H1 (cell line): ENCODE measurements around the gene GRID1. TPM values are rescaled to one million over a fixed set of nuclear protein-coding genes. Genes with fewer than 3 reads are reported as not detected.

Source experiments
- CTCF ChIA-PET: fragments of 300-600 bp; sonication (Branson Sonifier 250); formaldehyde crosslinking; loops from one replicate; lab custom pipeline; 2021; ENCODE audit not compliant: partially characterized antibody; lab: Charles Lee
- POLR2A ChIA-PET: fragments of 300-600 bp; sonication (Branson Sonifier 250); formaldehyde crosslinking; loops from one replicate; lab custom pipeline; 2021; ENCODE audit warnings: inconsistent platforms; ENCODE audit not compliant: partially characterized antibody; lab: Charles Lee
- DNase-seq, 2 experiments: peaks; one replicate each; pipeline versions ENCODE4 v3.0.0 to v3.0.0-alpha.2; 2010 to 2022; ENCODE audit warnings: low spot score in 2 of 2, low read depth in 1 of 2, mixed read lengths in 1 of 2
- FAIRE-seq: peaks from 2 replicates; lab custom pipeline; 2011; peaks lifted over from hg19 to GRCh38; lab: Jason Lieb, UNC
- H2AFZ ChIP-seq: 2 replicates; pipeline ENCODE4 v1.8.1; 2012; ENCODE audit warnings: low read length, inconsistent platforms
- H2AK5ac ChIP-seq: 2 replicates; pipeline ENCODE4 v1.6.1; 2013; ENCODE audit warnings: low read depth, low read length
- H2BK120ac ChIP-seq: replicated peaks from 2 replicates; pipeline ENCODE3; 2013; ENCODE audit warnings: low read depth, low read length, inconsistent platforms
- H2BK12ac ChIP-seq: 2 replicates; pipeline ENCODE4 v1.6.1; 2013; ENCODE audit warnings: low read depth, low read length
- H2BK15ac ChIP-seq: 2 replicates; pipeline ENCODE4 v1.6.1; 2013; ENCODE audit warnings: low read length
- H2BK20ac ChIP-seq: 2 replicates; pipeline ENCODE4 v1.6.1; 2013; ENCODE audit warnings: low read length
- H2BK5ac ChIP-seq: 2 replicates; pipeline ENCODE4 v1.6.1; 2013; ENCODE audit warnings: low read depth, low read length
- H3K14ac ChIP-seq: 2 replicates; pipeline ENCODE4 v1.6.1; 2013; ENCODE audit warnings: inconsistent platforms; ENCODE audit not compliant: insufficient read length
- H3K18ac ChIP-seq: 2 replicates; pipeline ENCODE4 v1.6.1; 2013; ENCODE audit warnings: low read length; ENCODE audit errors: extremely low read depth
- H3K23ac ChIP-seq: 2 replicates; pipeline ENCODE4 v1.6.1; 2013; ENCODE audit warnings: inconsistent platforms; ENCODE audit not compliant: insufficient read length
- H3K23me2 ChIP-seq: 2 replicates; pipeline ENCODE4 v1.6.1; 2013; ENCODE audit warnings: low read depth, low read length
- H3K27ac ChIP-seq: 2 replicates; pipeline ENCODE4 v1.6.1; 2011; ENCODE audit warnings: low read depth, low read length, inconsistent platforms
- H3K27me3 ChIP-seq, 4 experiments: replicated peaks in 1 of 4; 1 replicate in 1 of 4; 2 replicates in 3 of 4; pipeline versions ENCODE4 v1.6.1 to v1.8.1; 2011 to 2013; ENCODE audit warnings: low read length in 3 of 4, mild to moderate bottlenecking in 3 of 4, inconsistent platforms in 2 of 4, mixed read lengths in 2 of 4, moderate library complexity in 1 of 4; ENCODE audit not compliant: control insufficient read depth in 3 of 4, insufficient read depth in 3 of 4; ENCODE audit errors: extremely low read depth in 1 of 4
- H3K36me3 ChIP-seq, 4 experiments: 2 replicates each; pipeline versions ENCODE4 v1.6.1 to v1.8.1; 2011 to 2013; ENCODE audit warnings: mild to moderate bottlenecking in 4 of 4, low read length in 3 of 4, moderate library complexity in 2 of 4, control low read depth in 1 of 4, inconsistent platforms in 1 of 4; ENCODE audit not compliant: insufficient read depth in 4 of 4, control insufficient read depth in 2 of 4
- H3K4ac ChIP-seq: replicated peaks from 2 replicates; pipeline ENCODE3; 2013; ENCODE audit warnings: low read length, low read depth, mixed read lengths, inconsistent platforms; ENCODE audit not compliant: insufficient read length
- H3K4me1 ChIP-seq, 4 experiments: replicated peaks in 1 of 4; 1 replicate in 1 of 4; 2 replicates in 3 of 4; pipeline versions ENCODE4 v1.6.1 to v1.8.1; 2011 to 2013; ENCODE audit warnings: low read length in 3 of 4, inconsistent platforms in 2 of 4, mixed read lengths in 1 of 4; ENCODE audit not compliant: insufficient read depth in 4 of 4, control insufficient read depth in 3 of 4
- H3K4me2 ChIP-seq, 2 experiments: 2 replicates each; pipeline versions ENCODE4 v1.6.1 to v1.8.1; 2011 to 2013; ENCODE audit warnings: low read depth in 2 of 2, low read length in 2 of 2, control low read depth in 1 of 2, inconsistent platforms in 1 of 2, mild to moderate bottlenecking in 1 of 2; ENCODE audit not compliant: insufficient read depth in 1 of 2
- H3K4me3 ChIP-seq, 4 experiments: fragments of 200-600, 300-600 bp in 1 of 4; sonication (generic), shearing (Covaris generic), sonication (Bioruptor Twin) in 1 of 4; 2 replicates each; pipeline versions ENCODE4 v1.5.1 to v1.8.1; 2011 to 2016; ENCODE audit warnings: low read length in 4 of 4, low read depth in 3 of 4, control low read depth in 2 of 4, inconsistent platforms in 2 of 4, mild to moderate bottlenecking in 2 of 4, mixed read lengths in 1 of 4, moderate library complexity in 1 of 4; ENCODE audit not compliant: insufficient read depth in 2 of 4; ENCODE audit errors: extremely low read depth in 1 of 4
- H3K56ac ChIP-seq: replicated peaks from 2 replicates; pipeline ENCODE3; 2013; ENCODE audit warnings: low read depth, mild to moderate bottlenecking, mixed read lengths, low read length, inconsistent platforms; ENCODE audit not compliant: insufficient read length
- H3K79me1 ChIP-seq: 2 replicates; pipeline ENCODE4 v1.6.1; 2013; ENCODE audit warnings: low read depth, low read length, control low read depth
- H3K79me2 ChIP-seq, 2 experiments: 2 replicates each; pipeline versions ENCODE4 v1.6.1 to v1.8.1; 2012 to 2013; ENCODE audit warnings: low read length in 2 of 2, mild to moderate bottlenecking in 2 of 2, inconsistent platforms in 1 of 2; ENCODE audit not compliant: insufficient read depth in 2 of 2, control insufficient read depth in 1 of 2
- H3K9ac ChIP-seq, 4 experiments: replicated peaks in 1 of 4; 1 replicate in 1 of 4; 2 replicates in 3 of 4; pipeline versions ENCODE4 v1.6.1 to v1.8.1; 2011 to 2013; ENCODE audit warnings: low read depth in 3 of 4, low read length in 3 of 4, control low read depth in 2 of 4, mild to moderate bottlenecking in 2 of 4, moderate library complexity in 2 of 4, inconsistent platforms in 1 of 4; ENCODE audit errors: extremely low read depth in 1 of 4
- H3K9me3 ChIP-seq, 2 experiments: 2 replicates each; pipeline versions ENCODE4 v1.6.1 to v1.8.1; 2012 to 2013; ENCODE audit warnings: mild to moderate bottlenecking in 2 of 2, moderate library complexity in 2 of 2, control low read depth in 1 of 2, inconsistent platforms in 1 of 2, low read depth in 1 of 2, low read length in 1 of 2, mixed read lengths in 1 of 2; ENCODE audit not compliant: insufficient read depth in 2 of 2
- H4K20me1 ChIP-seq, 2 experiments: replicated peaks in 1 of 2; 2 replicates each; pipeline versions ENCODE3 to v1.8.1; 2011 to 2013; ENCODE audit warnings: inconsistent platforms in 2 of 2, low read length in 2 of 2, mild to moderate bottlenecking in 1 of 2; ENCODE audit not compliant: insufficient read depth in 2 of 2, control insufficient read depth in 1 of 2
- H4K5ac ChIP-seq: 2 replicates; pipeline ENCODE4 v1.6.1; 2013; ENCODE audit warnings: low read length, low read depth, mixed read lengths, inconsistent platforms; ENCODE audit not compliant: insufficient read length
- H4K8ac ChIP-seq: 2 replicates; pipeline ENCODE4 v1.8.0; 2013; ENCODE audit warnings: mild to moderate bottlenecking, moderate library complexity, low read length, inconsistent platforms; ENCODE audit not compliant: insufficient read depth; ENCODE audit errors: extremely low read depth
- H4K91ac ChIP-seq: replicated peaks from 2 replicates; pipeline ENCODE3; 2013; ENCODE audit warnings: low read length, mixed read lengths, inconsistent platforms; ENCODE audit not compliant: insufficient read length
- ASH2L ChIP-seq: fragments of 200-600, 300-600 bp; sonication (generic); IDR thresholded peaks from one replicate; pipeline ENCODE4 v1.7.1; 2017; ENCODE audit warnings: low read length
- CBX8 ChIP-seq: fragments of 300-800, 300-1000 bp; sonication (generic); IDR thresholded peaks from 2 replicates; pipeline ENCODE4 v1.7.1; 2016; ENCODE audit warnings: low read depth, low read length, borderline replicate concordance
- SIX5 ChIP-seq: IDR thresholded peaks from 2 replicates; pipeline ENCODE4 v1.6.1; 2011; ENCODE audit warnings: mild to moderate bottlenecking, low read depth, low read length
- SRF ChIP-seq: IDR thresholded peaks from 2 replicates; pipeline ENCODE4 v1.6.1; 2011; ENCODE audit warnings: mild to moderate bottlenecking, low read depth, low read length, moderate library complexity
- ZNF274 ChIP-seq: IDR thresholded peaks from 2 replicates; pipeline ENCODE4 v1.7.0; 2012; ENCODE audit warnings: low read length, borderline replicate concordance; ENCODE audit errors: extremely low read depth
- WGBS, 2 experiments: shearing (Covaris generic) in 1 of 2; methylation state at CpG; one replicate each; pipeline versions ENCODE4 v1.1.6 to v1.1.7; 2013 to 2015; ENCODE audit warnings: low lambda C conversion rate in 2 of 2, mixed read lengths in 2 of 2, inconsistent platforms in 1 of 2, low coverage in 1 of 2, missing lambda C conversion rate in 1 of 2; ENCODE audit not compliant: insufficient replicate concordance in 2 of 2, insufficient coverage in 1 of 2, insufficient read length in 1 of 2; ENCODE audit errors: extremely low coverage in 1 of 2, missing lambda C conversion rate in 1 of 2; 5-methylcytosine and 5-hydroxymethylcytosine counted together
- polyA plus RNA-seq, 7 experiments: library from polyadenylated mRNA; depleted of rRNA in 3 of 7; stranded (reverse) in 5 of 7; unstranded in 2 of 7; fragments of >200 nt in 5 of 7; fragments of 200-250 nt in 2 of 7; gene quantifications; 1 replicate in 5 of 7; 2 replicates in 1 of 7; 4 replicates in 1 of 7; pipeline versions ENCODE4 v1.2.1 to v1.2.3, GENCODE V29; 2011 to 2013; ENCODE audit warnings: missing spikeins in 2 of 7, mixed read lengths in 2 of 7
- total RNA-seq: library from RNA; stranded (reverse); fragmentation: NEBNext Ultra II Directional; extraction: Animal tissue kit (Norgen Biotek cat#: 25700); gene quantifications from 2 replicates; pipeline ENCODE4 v1.2.1, GENCODE V29; 2021

The GRID1 gene
- total and polyA plus RNA-seq, 2 of the 8 experiments (the other 6 are each of a cell fraction or from before 2014, with no cell fraction given) = 0.22 to 0.30 TPM

- no peak for DNase-seq
- Histone ChIP-seq H2BK12ac (no peak overlapping the region), H3K79me2 (no peaks in the 10 kb centered on the region), H4K5ac (no peak overlapping the region), H4K8ac (no peak overlapping the region), H3K56ac (no peak overlapping the region), H3K23ac (no peak overlapping the region), H3K79me1 (no peaks in the 10 kb centered on the region), H4K20me1 (no peaks in the 10 kb centered on the region), H2AFZ (no peak overlapping the region), H4K91ac (no peak overlapping the region), H3K4me3 (no peak overlapping the region), H2BK120ac (no peak overlapping the region), H3K4me2 (no peak overlapping the region), H2BK15ac (no peak overlapping the region), H3K4ac (no peak overlapping the region), H3K9me3 (no peaks in the 10 kb centered on the region; a peak in 1 of 4 replicates), H2BK5ac (no peak overlapping the region), H3K18ac (no peak overlapping the region), H2AK5ac (no peak overlapping the region), H3K14ac (no peak overlapping the region), H3K9ac (no peak overlapping the region), H3K4me1 (no peaks in the 10 kb centered on the region), H3K36me3 (no peaks in the 10 kb centered on the region), H3K23me2 (no peaks in the 10 kb centered on the region), H3K27me3 (no peaks in the 10 kb centered on the region; a peak in 1 of 7 replicates), H3K27ac (no peak overlapping the region), H2BK20ac (no peak overlapping the region)
- FAIRE-seq = no peak
- POLR2A ChIA-PET = no interaction called here
- CTCF ChIA-PET = interaction anchor here (1.0 to 5.3 kb wide), 7 partner anchors 12 to 182 kb away, joined by 3 to 30 read pairs (median 5); no protein-coding TSS in a partner anchor
- 85% methylated on average over 7 of the region's 7 CpGs; no CpG with 5 or more reads in 1 of the 2 experiments for WGBS, 2 experiments
- TF ChIP-seq SIX5 (no peak), ZNF274 (no peak), SRF (no peak), CBX8 (no peak), ASH2L (no peak)
Observed at GRCh38 chr10:86182595-86182994, 184.0 kb downstream of the GRID1 start.
